Ascending aorta (tissue), 2 donors: ENCODE data around the gene ALOXE3. TPM values are rescaled to one million over a fixed set of nuclear protein-coding genes. Genes with fewer than 3 reads are reported as not detected.

ENCODE experiments used
- DNase-seq, 2 donors: peaks; one replicate each; pipeline ENCODE4 v3.0.0-alpha.2; 2019; ENCODE audit warnings: low spot score in 2 of 2
- H3K27ac ChIP-seq, 2 donors: fragments of 200-600 bp; sonication (generic); one replicate each; pipeline ENCODE4 v1.5.1; 2016 to 2017; ENCODE audit warnings: mild to moderate bottlenecking in 1 of 2
- H3K27me3 ChIP-seq: fragments of 200-600 bp; sonication (generic); one replicate; pipeline ENCODE4 v1.5.1; 2017
- H3K36me3 ChIP-seq, 2 donors: fragments of 200-600 bp; sonication (generic); one replicate each; pipeline ENCODE4 v1.5.1; 2016
- H3K4me1 ChIP-seq, 2 donors: fragments of 200-600 bp; sonication (generic); one replicate each; pipeline ENCODE4 v1.5.1; 2016 to 2017; ENCODE audit warnings: mild to moderate bottlenecking in 1 of 2
- H3K4me3 ChIP-seq, 2 donors: fragments of 200-600 bp; sonication (generic); one replicate each; pipeline ENCODE4 v1.5.1; 2016 to 2017; ENCODE audit warnings: mild to moderate bottlenecking in 1 of 2
- H3K9me3 ChIP-seq, 2 donors: fragments of 200-600 bp; sonication (generic); one replicate each; pipeline ENCODE4 v1.5.1; 2016
- CTCF ChIP-seq, 3 experiments: fragments of 200-600 bp in 2 of 3; fragments of 450-650 bp in 1 of 3; sonication (generic) in 2 of 3; IDR thresholded peaks; one replicate each; pipeline ENCODE4 v1.5.1; 2016 to 2019; ENCODE audit warnings: antibody characterized with exemption in 3 of 3, mild to moderate bottlenecking in 1 of 3, moderate library complexity in 1 of 3
- intact Hi-C: fragments of 100-400 bp; cut with DNase I; formaldehyde crosslinking; loops from one replicate; pipeline ENCODE4 v1.15.1; 2023
- total RNA-seq: library from RNA; depleted of rRNA; stranded (reverse); fragments of >200 nt; gene quantifications from one replicate; pipeline ENCODE4 v1.1.0, GENCODE V29; 2016

ALOXE3 gene
- total RNA-seq, 1 donor from 2014 or later, result not detected

DNA sequence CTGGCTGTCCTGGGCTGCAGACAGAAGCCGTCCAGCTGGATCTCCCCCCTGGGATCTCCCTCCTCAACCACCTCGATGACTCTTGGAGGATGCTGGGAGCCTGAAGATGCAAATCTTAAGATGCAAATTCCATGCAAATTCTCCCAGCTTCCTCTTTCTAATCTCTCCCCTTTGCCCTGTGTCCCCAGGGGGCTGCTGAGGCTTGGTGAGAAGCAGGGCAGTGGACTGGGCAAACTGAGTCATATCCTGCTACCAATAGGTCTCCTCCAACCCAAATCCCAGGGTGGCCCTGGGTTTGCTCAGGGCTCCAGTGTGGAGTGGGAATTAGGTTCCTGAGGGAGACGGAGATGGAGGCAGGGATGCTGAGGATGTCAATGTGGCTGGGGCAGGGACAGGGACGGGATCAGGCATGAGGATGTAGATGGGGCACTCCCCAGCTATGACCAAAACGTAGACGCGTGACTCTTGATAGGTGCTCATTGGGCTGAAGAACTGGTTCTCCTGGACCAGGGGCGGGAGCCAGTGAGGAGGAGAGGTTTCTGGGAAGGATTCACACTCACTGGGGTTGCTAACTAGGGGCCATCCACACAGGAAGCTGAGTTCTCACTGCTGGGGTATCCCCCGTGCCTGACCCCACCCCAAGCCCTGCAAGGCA lies 27.2 kb downstream of the ALOXE3 start:
- Histone ChIP-seq H3K9me3 (no peaks in the 10 kb centered on the region), H3K27ac (no peak overlapping the region), H3K36me3 (no peaks in the 10 kb centered on the region), H3K4me1 (no peaks in the 10 kb centered on the region), H3K27me3 (no peaks in the 10 kb centered on the region), H3K4me3 (no peak overlapping the region)
- no peak for DNase-seq
- TF ChIP-seq CTCF (IDR thresholded peaks at IDR 0.05), result no peak
- intact Hi-C loops, result loop anchor here (5.0 kb wide), 1 partner anchor 211 kb away; no protein-coding TSS in a partner anchor

DNA sequence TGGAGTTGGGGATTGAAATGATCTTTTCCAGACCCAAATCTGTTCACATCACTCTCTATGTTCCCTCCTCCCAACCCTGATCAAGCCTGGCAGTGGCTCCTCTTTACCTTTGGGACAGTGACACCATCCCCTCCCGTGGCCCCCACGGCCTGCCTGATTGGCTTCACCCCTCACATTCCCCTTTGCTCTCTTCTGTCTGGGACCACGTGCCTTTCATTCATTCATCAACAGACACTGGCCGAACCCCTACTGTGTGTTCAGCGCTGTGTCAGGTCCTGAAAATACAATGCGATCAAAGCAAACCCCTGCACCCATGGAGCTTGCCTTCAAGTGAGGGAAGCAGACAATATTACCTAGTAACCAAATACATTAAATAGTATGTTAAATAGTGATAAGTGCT lies 28.6 kb downstream of the ALOXE3 start:
- Histone ChIP-seq H3K4me3 (no peak overlapping the region), H3K27ac (no peak overlapping the region), H3K4me1 (no peaks in the 10 kb centered on the region), H3K36me3 (no peaks in the 10 kb centered on the region), H3K27me3 (no peaks in the 10 kb centered on the region), H3K9me3 (no peaks in the 10 kb centered on the region)
- TF ChIP-seq CTCF (IDR thresholded peaks at IDR 0.05), result no peak
- DNase-seq, result no peak
- intact Hi-C loops, result loop anchor here (5.0 kb wide), 1 partner anchor 213 kb away; no protein-coding TSS in a partner anchor

- H3K27me3 ChIP-seq, result no peaks in the 10 kb centered on the region
- H3K4me3 ChIP-seq, result no peak overlapping the region
- H3K27ac ChIP-seq, result no peak overlapping the region
- DNase-seq, result no peak
- intact Hi-C loops, result no loop called here
- H3K36me3 ChIP-seq, result no peaks in the 10 kb centered on the region
- no peaks in the 10 kb centered on the region for H3K4me1 ChIP-seq
- no peak for TF ChIP-seq CTCF (IDR thresholded peaks at IDR 0.05)
- no peaks in the 10 kb centered on the region for H3K9me3 ChIP-seq
Observed at GRCh38 chr17:8087952-8088230, 30.4 kb downstream of the ALOXE3 start.

DNA sequence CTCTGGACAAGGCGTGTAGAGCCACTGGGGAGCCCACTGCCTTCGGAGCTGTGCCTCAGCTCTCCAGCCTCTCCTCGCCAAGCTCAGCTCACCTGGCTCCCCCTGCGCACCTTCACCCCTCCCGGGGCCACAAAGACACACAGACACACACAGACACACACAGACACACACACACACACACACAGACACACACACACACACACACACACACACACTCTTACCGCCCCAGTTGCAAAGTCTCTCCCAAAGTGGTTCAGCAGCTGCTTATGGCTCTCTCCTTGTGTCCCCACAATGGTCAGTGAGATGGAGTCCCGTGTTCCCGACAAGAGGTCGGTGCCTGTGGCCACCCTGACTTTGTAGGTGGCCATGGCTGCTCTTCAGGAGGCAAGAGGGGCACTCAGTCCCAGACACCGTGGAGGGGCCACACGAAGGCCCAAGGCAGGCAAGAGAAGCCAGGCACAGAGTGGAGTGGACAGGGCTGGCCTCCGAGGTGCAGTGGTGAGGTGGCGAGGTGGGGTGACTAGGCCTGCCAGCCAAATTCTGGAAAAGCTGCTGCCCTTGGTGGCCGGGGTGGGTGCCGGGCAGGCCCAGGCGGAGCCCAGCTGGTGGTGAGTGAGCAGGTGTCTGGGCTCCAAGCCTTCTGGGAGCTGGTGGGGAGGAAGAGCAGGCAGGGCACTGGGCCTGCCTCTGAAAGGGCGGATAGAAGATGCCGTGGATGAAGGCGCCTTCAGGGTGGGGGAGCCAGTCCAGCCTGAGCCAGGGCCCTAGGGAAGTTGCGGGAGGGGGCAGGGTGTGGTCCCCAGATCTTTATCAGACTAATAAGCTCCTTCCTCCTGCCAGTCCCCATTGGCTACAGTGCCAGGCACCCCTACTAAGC lies 31.0 kb downstream of the ALOXE3 start, which contains the start of gene ALOX12B:
Gene ALOX12B (minus strand): TSS at position 642 of the 877 bp plus-strand sequence. CDS start 274 bp downstream, at position 368.
- no peak for TF ChIP-seq CTCF (IDR thresholded peaks at IDR 0.05)
- H3K4me3 ChIP-seq, result no peak within 1 kb of the TSS
- H3K27ac ChIP-seq, result no peak within 1 kb of the TSS
- intact Hi-C loops, result no loop called here
- DNase-seq, result no peak
- no peaks in the 10 kb centered on the region for H3K4me1 ChIP-seq
- H3K36me3 ChIP-seq, result no peaks in the 10 kb centered on the region
- H3K9me3 ChIP-seq, result no peaks in the 10 kb centered on the region
- H3K27me3 ChIP-seq, result no peaks in the 10 kb centered on the region

DNA sequence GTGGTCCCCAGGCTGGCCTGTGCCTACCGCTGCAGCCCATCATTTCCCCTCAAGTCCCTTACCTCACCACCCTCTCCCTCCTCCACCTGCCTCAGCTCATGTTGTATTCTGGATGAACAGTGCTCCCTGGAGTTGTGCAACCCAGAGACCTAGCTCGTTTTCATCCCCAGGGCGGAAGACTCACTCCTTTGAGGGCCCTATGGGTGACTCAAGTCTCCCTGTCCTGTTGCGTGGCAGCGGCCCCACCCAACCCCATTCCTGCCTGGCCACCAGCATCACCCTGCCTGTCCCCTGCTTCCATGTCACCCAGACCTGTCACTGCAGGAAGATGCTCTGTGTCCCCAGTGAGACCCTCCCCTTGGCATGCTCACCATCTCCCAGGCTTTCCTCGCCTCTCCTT lies 34.1 kb downstream of the ALOXE3 start:
- Histone ChIP-seq H3K27me3 (no peaks in the 10 kb centered on the region), H3K27ac (no peak overlapping the region), H3K4me1 (peaks cover 0 to 10% of the 10 kb centered on the region in 2 donors), H3K4me3 (no peak overlapping the region), H3K36me3 (no peaks in the 10 kb centered on the region), H3K9me3 (no peaks in the 10 kb centered on the region)
- DNase-seq, result no peak
- intact Hi-C loops, result loop anchor here (5.0 kb wide), 1 partner anchor 33 kb away; the partner anchor contains the start of gene ALOXE3
- no peak for TF ChIP-seq CTCF (IDR thresholded peaks at IDR 0.05)
